ENCODE data around the gene B3GAT1. TPM values are rescaled to one million over a fixed set of nuclear protein-coding genes. Genes with fewer than 3 reads are reported as not detected.

The B3GAT1 gene
- total and polyA plus RNA-seq, 2 experiments from 2014 or later, result 4.8 to 28.3 TPM

GRCh38 chr11:134380229-134380628, 31.8 kb downstream of the B3GAT1 start:
- TF ChIP-seq ZNF331 (CRISPR knock-in tag; IDR thresholded peaks at IDR 0.05; ENCODE audit: low read depth) (no peak), POLR2AphosphoS5 (IDR thresholded peaks at IDR 0.05; ENCODE audit: low read depth) (no peak), STAT1 (IDR thresholded peaks at IDR 0.05; ENCODE audit: unreplicated experiment) (no peak), ZNF462 (CRISPR knock-in tag; IDR thresholded peaks at IDR 0.05) (no peak), ETS1 (IDR thresholded peaks at IDR 0.05) (no peak)
- Mint-ChIP-seq H3K9me3 (no peaks in the 10 kb centered on the region), H3K4me3 (no peak overlapping the region), H3K27ac (no peak overlapping the region), H3K27me3 (ENCODE audit: insufficient read depth, low read depth, poor library complexity) (peaks cover 6% of the 10 kb centered on the region), H3K4me1 (peaks cover 14% of the 10 kb centered on the region), H3K36me3 (ENCODE audit: low read depth) (peaks cover 30% of the 10 kb centered on the region)
- ATAC-seq, result no peak
- Histone ChIP-seq H3K27ac (ENCODE audit: low read depth) (no peak overlapping the region), H3F3A (replicated peaks; ENCODE audit: low read depth) (no peaks in the 10 kb centered on the region), H3K27me3 (ENCODE audit: insufficient read depth) (no peaks in the 10 kb centered on the region), H2AFZ (no peak overlapping the region), H3K4me2 (no peak overlapping the region), H3K4me1 (ENCODE audit: insufficient read depth) (no peaks in the 10 kb centered on the region), H3K36me3 (ENCODE audit: insufficient read depth) (no peaks in the 10 kb centered on the region; the same call in 1 of the 2 replicates), H4K20me1 (replicated peaks; ENCODE audit: insufficient read depth) (0 out of 2 replicates have a peak, but pooled peaks cover 3% of the 10 kb centered on the region), H3K9me2 (ENCODE audit: insufficient read depth) (no peaks in the 10 kb centered on the region), H3K4me3 (no peak overlapping the region), H3K79me2 (replicated peaks; ENCODE audit: insufficient read depth) (no peaks in the 10 kb centered on the region)
- no peak for DNase-seq (ENCODE audit: low spot score)

GRCh38 chr11:134379241-134379640, 32.8 kb downstream of the B3GAT1 start:
- Histone ChIP-seq H3K27me3 (ENCODE audit: insufficient read depth) (no peaks in the 10 kb centered on the region), H3K4me2 (no peak overlapping the region), H3K27ac (ENCODE audit: low read depth) (no peak overlapping the region), H3K79me2 (replicated peaks; ENCODE audit: insufficient read depth) (no peaks in the 10 kb centered on the region), H3K9me2 (ENCODE audit: insufficient read depth) (no peaks in the 10 kb centered on the region), H4K20me1 (replicated peaks; ENCODE audit: insufficient read depth) (0 out of 2 replicates have a peak, but pooled peaks cover 3% of the 10 kb centered on the region), H3F3A (replicated peaks; ENCODE audit: low read depth) (no peaks in the 10 kb centered on the region), H3K4me1 (ENCODE audit: insufficient read depth) (no peaks in the 10 kb centered on the region), H3K36me3 (ENCODE audit: insufficient read depth) (no peaks in the 10 kb centered on the region; the same call in 1 of the 2 replicates), H3K4me3 (no peak overlapping the region), H2AFZ (no peak overlapping the region)
- Mint-ChIP-seq H3K4me1 (peaks cover 14% of the 10 kb centered on the region), H3K4me3 (no peak overlapping the region), H3K27me3 (ENCODE audit: insufficient read depth, low read depth, poor library complexity) (peaks cover 6% of the 10 kb centered on the region), H3K36me3 (ENCODE audit: low read depth) (peaks cover 27% of the 10 kb centered on the region), H3K9me3 (no peaks in the 10 kb centered on the region), H3K27ac (no peak overlapping the region)
- ATAC-seq, result no peak
- no peak for DNase-seq (ENCODE audit: low spot score)
- TF ChIP-seq ZNF462 (CRISPR knock-in tag; IDR thresholded peaks at IDR 0.05), result no peak
